HepG2 (cell line): ENCODE results near the gene CHST1.

Experiments
- MAX ChIP-seq: IDR thresholded peaks from 2 replicates; pipeline ENCODE4 v1.6.1; 2012; ENCODE audit warnings: inconsistent platforms
- RERE ChIP-seq: IDR thresholded peaks from 2 replicates; pipeline ENCODE4 v1.6.1; 2016; ENCODE audit warnings: low read depth, missing genetic modification reagents, missing compliant biosample characterization
- ZNF138 ChIP-seq: sonication (generic); formaldehyde crosslinking; IDR thresholded peaks from 2 replicates; pipeline ENCODE4 v1.5.0; 2020; ENCODE audit warnings: mild to moderate bottlenecking, low read depth, missing genetic modification reagents
- TF ChIP-seq, protein P1 (sequence below): sonication (generic); formaldehyde crosslinking; IDR thresholded peaks from 2 replicates; pipeline ENCODE4 v1.4.0; 2020; ENCODE audit warnings: missing genetic modification reagents, borderline replicate concordance

- TF ChIP-seq, protein P1, sequence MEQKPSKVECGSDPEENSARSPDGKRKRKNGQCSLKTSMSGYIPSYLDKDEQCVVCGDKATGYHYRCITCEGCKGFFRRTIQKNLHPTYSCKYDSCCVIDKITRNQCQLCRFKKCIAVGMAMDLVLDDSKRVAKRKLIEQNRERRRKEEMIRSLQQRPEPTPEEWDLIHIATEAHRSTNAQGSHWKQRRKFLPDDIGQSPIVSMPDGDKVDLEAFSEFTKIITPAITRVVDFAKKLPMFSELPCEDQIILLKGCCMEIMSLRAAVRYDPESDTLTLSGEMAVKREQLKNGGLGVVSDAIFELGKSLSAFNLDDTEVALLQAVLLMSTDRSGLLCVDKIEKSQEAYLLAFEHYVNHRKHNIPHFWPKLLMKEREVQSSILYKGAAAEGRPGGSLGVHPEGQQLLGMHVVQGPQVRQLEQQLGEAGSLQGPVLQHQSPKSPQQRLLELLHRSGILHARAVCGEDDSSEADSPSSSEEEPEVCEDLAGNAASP = no peak
- TF ChIP-seq RERE (no peak), ZNF138 (CRISPR knock-in tag) (no peak), MAX (no peak)
These were observed 11.0 kb downstream of the CHST1 start for GRCh38 chr11:45654231-45655011.
